ENCODE data around the gene PHYHIPL. TPM values are rescaled to one million over a fixed set of nuclear protein-coding genes. Genes with fewer than 3 reads are reported as not detected.
"Not testable (repeated sequence)": the region's sequence is repeated elsewhere in the genome, so short reads cannot be mapped to it uniquely, and the experiment has no call there.

The PHYHIPL gene
- total and polyA plus RNA-seq, 10 donors, result 0.03 to 0.04 TPM; not detected in 8

GRCh38 chr10:59214160-59214559 lies 37.7 kb downstream of the PHYHIPL start:
- TF ChIP-seq CTCF (IDR thresholded peaks at IDR 0.05 in 8 of 11, conservative IDR thresholded peaks at IDR 0.05 in 3 of 11) (no peak), POLR2A (IDR thresholded peaks at IDR 0.05) (no peak), POLR2AphosphoS5 (IDR thresholded peaks at IDR 0.05) (no peak)
- 86 to 98% (median 91%) methylated on average over 1 of the region's 1 CpG for WGBS, 5 donors
- no peak for DNase-seq
- intact Hi-C loops (cut with DNase I; ENCODE audit: low total_unique reads), result no loop called here
- Histone ChIP-seq H3K36me3 (no peaks in the 10 kb centered on the region), H3K4me3 (no peak overlapping the region), H3K27ac (no peak overlapping the region), H3K9me3 (peaks cover 0 to 7% (median 0%) of the 10 kb centered on the region in 8 donors), H3K27me3 (replicated peaks in 1 of 7) (no peaks in the 10 kb centered on the region), H3K4me1 (no peaks in the 10 kb centered on the region)

GRCh38 chr10:59216178-59216869 lies 39.9 kb downstream of the PHYHIPL start:
- no peak for DNase-seq
- TF ChIP-seq CTCF (IDR thresholded peaks at IDR 0.05 in 8 of 11, conservative IDR thresholded peaks at IDR 0.05 in 3 of 11) (no peak), POLR2A (IDR thresholded peaks at IDR 0.05) (no peak), POLR2AphosphoS5 (IDR thresholded peaks at IDR 0.05) (no peak)
- Histone ChIP-seq H3K36me3 (no peaks in the 10 kb centered on the region), H3K27ac (no peak overlapping the region), H3K27me3 (replicated peaks in 1 of 7) (no peaks in the 10 kb centered on the region), H3K4me3 (no peak overlapping the region), H3K4me1 (no peaks in the 10 kb centered on the region), H3K9me3 (no peaks in the 10 kb centered on the region)
- intact Hi-C loops (cut with DNase I; ENCODE audit: low total_unique reads), result no loop called here
- WGBS, 5 donors, result 60 to 70% (median 64%) methylated on average over 4 of the region's 4 CpGs

GRCh38 chr10:59222788-59223187 lies 46.3 kb downstream of the PHYHIPL start:
- Histone ChIP-seq H3K4me1 (no peaks in the 10 kb centered on the region), H3K27me3 (replicated peaks in 1 of 7) (no peaks in the 10 kb centered on the region), H3K9me3 (no peaks in the 10 kb centered on the region), H3K36me3 (no peaks in the 10 kb centered on the region), H3K4me3 (no peak overlapping the region), H3K27ac (no peak overlapping the region)
- TF ChIP-seq POLR2A (IDR thresholded peaks at IDR 0.05) (no peak), CTCF (IDR thresholded peaks at IDR 0.05 in 8 of 11, conservative IDR thresholded peaks at IDR 0.05 in 3 of 11) (no peak), POLR2AphosphoS5 (IDR thresholded peaks at IDR 0.05) (no peak)
- no peak for DNase-seq
- intact Hi-C loops (cut with DNase I; ENCODE audit: low total_unique reads), result no loop called here

GRCh38 chr10:59223597-59223996 lies 47.2 kb downstream of the PHYHIPL start:
- H3K27me3 ChIP-seq (replicated peaks in 1 of 7); DNase-seq; intact Hi-C loops (cut with DNase I; ENCODE audit: low total_unique reads); H3K27ac ChIP-seq; H3K9me3 ChIP-seq; H3K4me3 ChIP-seq; H3K4me1 ChIP-seq; H3K36me3 ChIP-seq: not testable (repeated sequence)
- WGBS, 5 donors, result 85 to 94% (median 87%) methylated on average over 2 of the region's 2 CpGs

- Histone ChIP-seq H3K27me3 (replicated peaks in 1 of 7) (no peaks in the 10 kb centered on the region), H3K4me3 (no peak overlapping the region), H3K9me3 (no peaks in the 10 kb centered on the region), H3K36me3 (no peaks in the 10 kb centered on the region), H3K27ac (no peak overlapping the region), H3K4me1 (no peaks in the 10 kb centered on the region)
- TF ChIP-seq POLR2AphosphoS5 (IDR thresholded peaks at IDR 0.05) (no peak), POLR2A (IDR thresholded peaks at IDR 0.05) (no peak), CTCF (IDR thresholded peaks at IDR 0.05 in 8 of 11, conservative IDR thresholded peaks at IDR 0.05 in 3 of 11) (no peak)
- intact Hi-C loops (cut with DNase I; ENCODE audit: low total_unique reads), result no loop called here
- no peak for DNase-seq
Observed at GRCh38 chr10:59225211-59225610, 48.8 kb downstream of the PHYHIPL start.
